ENCODE measurements around the gene AKIRIN2.
"Not testable (repeated sequence)": the region's sequence is repeated elsewhere in the genome, so short reads cannot be mapped to it uniquely, and the experiment has no call there.

The AKIRIN2 gene

DNA sequence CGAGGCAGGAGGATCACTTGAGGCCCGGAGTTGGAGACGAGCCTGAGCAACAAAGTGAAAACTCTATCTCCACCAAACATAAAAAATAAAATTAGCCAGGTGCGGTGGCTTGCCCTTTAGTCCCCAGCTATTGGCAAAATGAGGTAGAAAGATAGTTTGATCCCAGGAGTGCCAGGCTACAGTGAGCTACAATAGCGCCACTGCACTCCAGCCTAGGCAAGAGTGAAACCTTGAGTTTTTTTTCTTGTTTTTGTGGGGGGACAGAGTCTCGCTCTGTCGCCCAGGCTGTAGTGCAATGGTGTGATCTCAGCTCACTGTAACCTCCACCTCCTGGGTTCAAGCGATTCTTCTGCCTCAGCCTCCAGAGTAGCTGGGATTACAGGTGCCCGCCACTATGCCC is 14.1 kb downstream of the AKIRIN2 start:
- not testable (repeated sequence) for DNase-seq (ENCODE audit: low read depth in 2 of 2)

DNA sequence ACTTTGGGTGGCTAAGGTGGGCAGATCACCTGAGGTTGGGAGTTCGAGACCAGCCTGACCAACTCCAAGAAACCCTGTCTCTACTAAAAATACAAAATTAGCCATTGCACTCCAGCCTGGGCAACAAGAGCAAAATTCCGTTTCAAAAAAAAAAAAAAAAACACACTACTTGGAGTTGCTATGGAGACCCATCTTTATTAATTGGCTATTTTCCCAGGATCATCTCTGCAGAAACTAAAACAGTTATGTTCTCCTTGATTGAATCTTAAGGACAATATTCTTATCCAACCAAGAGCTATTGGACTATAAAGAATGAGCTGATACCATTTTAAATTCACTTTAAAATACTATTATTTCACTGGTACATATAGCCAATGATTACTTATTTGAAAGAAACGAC is 14.7 kb downstream of the AKIRIN2 start:
- DNase-seq (ENCODE audit: low read depth in 2 of 2), result no peak

DNA sequence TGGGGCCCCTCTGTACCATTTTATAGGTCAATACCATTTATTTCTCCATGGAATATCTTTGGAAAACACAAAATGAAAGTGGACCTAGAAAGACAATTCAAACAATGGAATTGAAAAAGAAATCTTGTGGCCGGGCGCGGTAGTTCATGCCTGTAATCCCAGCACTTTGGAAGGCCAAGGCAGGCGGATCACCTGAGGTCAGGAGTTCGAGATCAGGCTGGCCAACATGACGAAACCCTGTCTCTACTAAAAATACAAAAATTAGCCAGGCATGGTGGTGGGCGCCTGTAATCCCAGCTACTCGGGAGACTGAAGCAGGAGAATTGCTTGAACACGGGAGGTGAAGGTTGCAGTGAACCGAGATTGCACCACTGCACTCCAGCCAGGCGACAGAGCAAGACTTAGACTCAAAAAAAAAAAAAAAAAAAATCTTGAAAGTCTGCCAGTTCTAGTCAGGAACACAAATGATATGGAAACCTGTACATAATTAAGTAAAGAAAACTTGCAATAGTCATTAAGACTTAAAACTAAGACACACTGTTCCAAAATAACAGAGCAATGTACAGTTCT is 15.3 kb downstream of the AKIRIN2 start:
- not testable (repeated sequence) for DNase-seq (ENCODE audit: low read depth in 2 of 2)

DNA sequence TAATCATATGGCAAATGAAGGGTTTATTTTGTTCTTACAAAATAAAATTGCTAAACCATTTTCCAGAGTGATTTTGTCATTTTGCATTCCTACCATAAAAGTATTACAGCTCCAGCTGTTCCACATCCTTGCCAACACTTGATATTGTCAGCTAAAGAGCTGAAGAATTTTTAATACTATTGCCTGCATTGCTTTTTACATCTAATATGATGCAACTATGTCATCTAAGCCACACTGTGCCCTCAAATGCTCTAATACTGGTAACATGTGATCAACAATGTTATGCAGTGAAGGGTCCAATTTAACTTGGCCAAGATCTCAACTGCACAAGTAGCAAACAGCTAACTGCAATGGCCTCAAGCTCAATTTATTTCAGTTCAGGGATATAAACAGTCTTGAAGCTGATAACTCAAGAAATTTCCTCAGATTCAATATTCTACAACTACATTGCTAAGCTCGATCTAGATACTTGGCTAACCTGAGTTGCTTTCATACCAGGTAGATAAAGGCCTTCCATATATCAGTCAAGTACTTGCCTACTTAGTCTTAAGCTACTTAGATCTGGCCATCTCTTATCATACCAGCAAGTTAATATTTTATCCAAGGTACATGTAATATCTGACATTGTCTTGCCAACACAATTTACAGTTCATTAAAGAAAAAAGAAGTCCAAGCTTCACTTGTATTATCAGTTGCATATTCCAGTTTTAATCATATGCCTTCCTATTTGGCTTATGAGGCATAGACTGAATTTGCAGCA is 17.0 kb downstream of the AKIRIN2 start:
- no peak for DNase-seq (ENCODE audit: low read depth in 2 of 2)

DNA sequence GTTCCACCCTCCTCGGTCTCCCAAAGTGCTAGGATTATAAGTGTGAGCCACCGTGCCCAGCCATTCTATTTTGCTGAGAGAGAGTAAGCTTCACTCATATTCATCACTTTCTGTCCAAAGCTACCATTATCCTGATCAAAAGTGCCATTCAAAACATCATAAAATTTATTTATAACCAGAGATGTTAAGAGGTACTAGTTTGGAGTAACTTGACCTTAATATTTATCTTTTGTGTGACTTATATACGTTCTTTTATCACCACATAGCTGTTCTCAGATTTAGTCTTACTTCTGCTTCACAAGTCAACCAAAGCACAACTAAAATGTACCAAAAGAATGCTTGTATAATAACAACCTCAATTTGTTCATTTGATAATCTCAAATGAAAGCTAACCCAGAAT is 18.1 kb downstream of the AKIRIN2 start:
- DNase-seq (ENCODE audit: low read depth in 2 of 2), result no peak

DNA sequence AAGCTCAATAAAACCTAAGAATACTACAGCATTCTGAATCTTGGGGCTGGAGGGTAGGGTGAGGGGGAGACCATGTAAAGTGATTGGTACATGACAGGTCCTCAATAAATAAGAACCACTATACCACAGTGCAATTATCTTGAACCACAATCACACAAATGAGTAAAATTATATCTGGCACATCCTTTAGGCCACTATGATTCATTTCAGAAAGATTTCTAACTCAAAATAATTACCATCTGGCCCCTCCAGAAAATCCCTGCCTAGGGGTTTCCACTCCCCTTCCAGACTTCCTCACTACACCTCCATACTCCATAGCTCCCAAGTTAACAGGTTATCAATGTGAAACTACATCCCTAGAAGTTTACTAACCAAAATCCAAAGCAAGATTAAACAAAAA is 19.7 kb downstream of the AKIRIN2 start:
- no peak for DNase-seq (ENCODE audit: low read depth in 2 of 2)

DNA sequence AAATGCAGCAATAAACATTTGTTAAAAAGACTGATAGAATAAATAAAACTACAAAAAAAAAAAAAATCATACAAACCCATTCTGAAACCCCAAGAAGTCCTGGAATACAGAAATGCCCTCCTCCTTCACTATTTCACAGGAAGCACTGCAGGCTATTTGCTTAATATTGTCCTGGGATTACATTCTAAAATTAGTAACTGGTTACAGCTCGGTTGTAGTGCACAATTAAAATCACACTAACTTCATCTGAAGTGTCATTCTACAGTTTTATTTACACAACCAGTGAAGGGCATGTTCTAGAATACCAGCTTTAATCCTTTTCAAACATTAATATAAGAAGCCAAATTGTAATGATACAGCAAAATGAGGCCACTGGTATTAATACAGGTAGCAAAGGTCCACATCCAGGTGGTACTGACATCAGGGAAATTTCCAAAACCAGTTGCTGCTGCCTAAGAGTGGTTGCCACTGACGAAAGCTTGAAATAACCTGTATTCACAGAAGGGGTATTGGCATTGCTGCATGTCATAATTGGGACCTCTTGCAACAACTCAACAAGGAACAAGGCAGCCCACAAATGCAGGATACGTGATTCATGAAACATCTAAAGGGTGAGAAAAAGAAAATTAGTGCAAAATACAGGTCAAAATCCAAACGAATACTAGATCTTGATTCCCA is 26.9 kb downstream of the AKIRIN2 start:
- no peak for DNase-seq (ENCODE audit: low read depth in 2 of 2)

DNA sequence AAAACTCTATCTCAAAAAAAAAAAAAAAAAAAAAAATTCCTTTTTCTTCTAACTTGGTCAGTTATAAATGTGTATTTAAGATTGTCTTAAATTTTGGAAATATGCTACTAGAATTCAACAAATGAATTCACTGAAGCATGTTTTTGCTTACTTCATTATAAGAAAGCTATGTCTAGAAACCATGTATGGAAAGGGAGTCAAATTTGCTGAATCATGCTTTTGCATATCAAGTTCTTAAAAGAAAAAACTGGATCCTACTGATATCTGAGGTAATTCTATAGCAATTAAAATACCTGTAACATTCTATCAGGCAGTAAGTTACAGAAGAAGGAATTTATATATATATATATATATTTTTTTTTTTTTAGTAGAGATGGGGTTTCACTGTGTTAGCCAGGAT is 27.7 kb downstream of the AKIRIN2 start:
- no peak for DNase-seq (ENCODE audit: low read depth in 2 of 2)

DNA sequence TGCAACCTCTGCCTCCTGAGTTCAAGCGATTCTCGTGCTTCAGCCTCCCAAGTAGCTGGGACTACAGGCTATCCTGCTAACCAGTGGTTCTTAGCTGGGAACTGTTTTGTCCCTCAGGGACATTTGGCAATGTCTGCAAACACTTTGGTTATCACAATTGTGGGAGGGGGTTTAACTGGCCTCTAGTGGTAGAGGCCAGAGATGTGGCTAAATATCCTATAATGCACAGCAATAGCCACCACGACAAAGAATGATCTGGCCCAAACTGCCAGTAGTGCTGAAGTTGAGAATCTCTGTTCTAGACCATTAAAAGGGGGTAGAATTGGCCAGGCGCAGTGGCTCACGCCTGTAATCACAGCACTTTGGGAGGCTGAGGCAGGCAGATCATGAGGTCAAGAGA is 28.8 kb downstream of the AKIRIN2 start:
- DNase-seq (ENCODE audit: low read depth in 2 of 2), result no peak

DNA sequence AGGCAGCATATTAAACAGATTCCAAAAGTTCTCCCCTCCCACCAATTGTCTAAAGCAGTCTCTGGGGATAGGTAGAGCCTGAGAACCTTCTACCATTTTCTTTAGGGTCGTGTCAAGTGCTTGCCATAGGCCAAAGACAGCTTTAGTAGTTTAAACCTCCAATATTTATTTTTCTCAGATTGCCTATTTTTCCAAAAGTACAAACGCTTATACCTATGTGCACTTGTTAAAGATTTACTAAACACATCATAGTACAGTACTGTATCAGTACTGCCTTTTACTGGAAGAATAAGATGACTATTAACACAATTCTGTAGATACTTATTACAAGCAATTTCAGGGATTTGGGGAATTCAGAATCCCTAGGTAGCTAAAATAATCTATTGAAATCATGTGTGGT is 29.4 kb downstream of the AKIRIN2 start:
- no peak for DNase-seq (ENCODE audit: low read depth in 2 of 2)

DNA sequence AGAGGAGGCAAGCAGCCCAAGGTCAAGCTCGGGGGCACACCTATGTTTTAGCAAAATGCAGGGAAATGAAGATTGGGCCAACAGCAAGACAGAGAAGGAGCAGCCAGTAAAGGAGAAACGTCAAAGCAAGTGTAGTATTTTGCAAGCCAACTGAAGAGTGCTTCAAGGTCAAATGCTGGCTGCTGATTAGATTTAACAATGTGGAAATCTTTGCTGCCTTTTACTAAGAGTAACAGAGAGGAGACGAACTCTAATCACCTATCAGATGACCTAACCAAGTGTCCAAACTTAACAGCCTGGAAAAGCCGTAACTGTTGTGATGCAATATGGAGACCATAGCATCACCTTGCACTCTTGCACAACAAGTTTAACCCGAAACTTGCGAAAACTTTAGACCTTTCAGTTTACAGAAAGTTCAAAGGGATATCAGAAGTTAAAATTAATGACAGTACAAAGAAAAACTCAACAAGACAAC is 30.4 kb downstream of the AKIRIN2 start:
- DNase-seq (ENCODE audit: low read depth in 2 of 2), result no peak

DNA sequence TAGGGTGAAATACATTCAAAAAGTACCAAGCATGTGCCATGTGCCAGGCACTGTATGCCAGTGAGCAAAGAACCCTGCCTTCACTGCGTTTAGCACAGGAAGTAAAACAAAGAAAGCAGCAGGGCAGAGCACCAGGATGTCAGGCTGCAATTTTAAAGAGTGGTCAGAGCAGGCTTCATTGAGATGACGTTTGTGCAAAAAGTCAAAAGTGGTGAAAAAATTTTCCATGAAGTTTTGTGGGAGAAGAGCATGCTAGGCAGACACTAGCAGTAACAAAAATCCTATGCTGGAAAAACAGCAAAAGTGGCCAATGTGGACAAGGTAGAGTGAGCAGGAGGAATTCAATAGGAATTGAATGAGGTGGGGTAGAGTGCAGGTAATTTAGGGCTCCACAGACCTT is 31.3 kb downstream of the AKIRIN2 start:
- no peak for DNase-seq (ENCODE audit: low read depth in 2 of 2)

DNA sequence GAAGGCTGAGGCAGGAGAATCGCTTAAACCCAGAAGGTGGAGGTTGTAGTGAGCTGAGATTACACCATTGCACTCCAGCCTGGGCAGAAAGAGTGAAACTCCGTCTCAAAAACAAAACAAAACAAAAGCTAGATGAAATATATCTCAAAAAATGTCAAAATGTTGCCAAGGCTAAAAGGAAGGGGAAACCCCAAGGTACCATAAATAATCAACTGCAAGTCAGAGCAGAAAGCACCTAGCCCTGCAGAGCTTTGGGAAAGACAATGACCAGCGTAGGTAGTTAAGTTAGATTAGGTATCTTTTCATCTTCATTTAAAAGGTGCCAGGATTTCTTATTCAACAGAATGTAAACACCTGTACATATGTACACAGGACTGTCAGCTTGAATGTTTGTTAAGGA is 33.0 kb downstream of the AKIRIN2 start:
- DNase-seq (ENCODE audit: low read depth in 2 of 2), result no peak

DNA sequence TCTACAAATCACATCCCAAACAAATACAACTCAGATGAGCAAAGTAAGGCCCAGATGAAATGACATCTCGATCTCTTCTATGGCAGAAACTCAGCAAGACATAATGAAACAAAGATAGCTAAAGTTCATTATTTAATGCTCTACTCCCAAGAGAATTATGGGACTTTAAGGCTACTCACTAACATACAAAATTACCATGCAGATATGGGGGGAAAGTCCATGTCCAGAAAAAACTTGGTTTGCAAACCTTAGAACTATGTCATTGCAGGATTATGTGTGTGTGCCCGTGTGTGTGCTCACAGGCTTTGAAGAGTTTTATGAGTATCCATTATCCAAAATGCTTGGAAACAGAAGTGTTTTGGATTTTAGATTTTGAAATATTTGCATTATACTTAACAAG is 34.0 kb downstream of the AKIRIN2 start:
- DNase-seq (ENCODE audit: low read depth in 2 of 2), result no peak

DNA sequence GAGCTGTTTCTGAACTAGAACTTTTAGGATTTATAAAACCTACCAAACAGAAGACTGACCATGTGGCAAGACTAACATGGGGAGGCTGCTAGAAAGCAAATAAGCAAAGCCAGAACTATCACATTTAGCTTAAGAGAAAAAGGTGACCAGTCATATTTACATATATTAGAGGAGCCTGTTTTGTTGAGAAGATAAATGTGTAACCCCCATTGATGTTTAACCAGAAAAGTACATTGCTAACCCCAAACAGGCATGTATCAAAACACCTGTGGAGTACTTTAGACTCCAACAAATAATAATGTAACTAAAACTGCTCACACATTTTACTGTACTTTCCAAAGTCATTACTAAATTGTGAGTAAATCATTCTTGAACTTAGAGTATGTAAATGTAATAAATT is 35.0 kb downstream of the AKIRIN2 start:
- DNase-seq (ENCODE audit: low read depth in 2 of 2), result no peak

DNA sequence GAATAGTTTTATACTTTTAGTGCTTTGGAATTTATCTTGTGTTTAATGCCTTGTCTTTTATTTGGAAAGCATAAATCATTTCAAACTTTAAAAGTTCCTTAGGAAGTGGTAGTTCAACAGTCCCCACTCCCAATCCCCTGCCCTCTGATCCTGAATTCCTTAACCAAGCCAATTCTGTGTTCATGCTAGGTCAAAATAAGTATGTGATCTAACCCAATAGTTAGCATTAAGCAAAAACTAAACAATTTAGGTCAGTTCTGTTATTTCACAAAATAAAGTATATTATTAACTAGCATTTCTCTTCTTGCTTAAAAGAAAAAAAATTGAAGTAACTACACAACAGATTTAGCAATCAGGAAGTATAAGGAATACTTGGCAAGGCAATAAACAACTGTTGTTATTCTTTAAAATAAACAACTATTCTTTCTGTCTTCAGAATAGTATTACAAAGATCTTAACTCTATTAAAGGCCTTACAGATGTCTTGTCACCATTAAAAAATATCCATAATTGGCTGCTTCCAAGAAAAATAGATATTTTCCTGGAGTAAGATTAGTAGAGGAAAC is 37.0 kb downstream of the AKIRIN2 start:
- no peak for DNase-seq (ENCODE audit: low read depth in 2 of 2)

DNA sequence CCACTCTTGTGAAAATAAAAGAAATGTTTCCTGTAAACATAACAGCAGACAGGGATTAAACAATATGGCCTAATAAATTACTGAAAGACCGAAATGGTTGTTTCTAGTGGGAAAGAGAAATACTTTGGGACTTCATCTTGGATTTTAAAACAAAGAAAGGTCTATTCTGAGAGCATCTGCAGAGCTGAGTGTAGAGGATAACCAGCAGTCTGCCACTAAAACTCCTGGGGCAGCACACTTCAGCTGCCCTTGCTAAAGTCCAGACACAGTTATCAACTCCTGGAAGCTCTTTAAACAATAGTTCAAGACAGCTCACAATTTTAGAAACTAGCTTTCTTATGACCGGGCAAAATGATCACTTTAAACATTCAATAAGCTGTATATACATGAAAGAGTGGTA is 38.6 kb downstream of the AKIRIN2 start:
- DNase-seq (ENCODE audit: low read depth in 2 of 2), result no peak

DNA sequence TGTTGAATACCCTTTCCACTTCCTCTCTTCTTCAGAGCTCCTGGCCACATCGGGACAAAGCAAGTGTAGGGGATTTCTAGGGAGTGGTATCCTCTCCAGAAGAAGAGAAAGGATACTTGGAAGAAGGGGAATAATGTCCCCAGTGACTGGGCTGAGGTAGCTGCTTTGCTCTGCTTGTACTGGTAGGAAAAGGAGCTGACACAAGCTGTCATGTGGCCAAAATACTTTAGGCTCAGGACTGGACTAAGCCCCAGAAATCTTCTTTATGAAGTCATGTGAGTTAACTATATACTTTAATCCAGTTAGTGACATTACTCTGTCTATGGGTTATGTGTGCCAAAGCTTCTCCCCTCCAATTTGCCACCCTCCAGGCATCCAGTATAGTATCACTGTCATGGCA is 40.5 kb downstream of the AKIRIN2 start:
- DNase-seq (ENCODE audit: low read depth in 2 of 2), result no peak

DNA sequence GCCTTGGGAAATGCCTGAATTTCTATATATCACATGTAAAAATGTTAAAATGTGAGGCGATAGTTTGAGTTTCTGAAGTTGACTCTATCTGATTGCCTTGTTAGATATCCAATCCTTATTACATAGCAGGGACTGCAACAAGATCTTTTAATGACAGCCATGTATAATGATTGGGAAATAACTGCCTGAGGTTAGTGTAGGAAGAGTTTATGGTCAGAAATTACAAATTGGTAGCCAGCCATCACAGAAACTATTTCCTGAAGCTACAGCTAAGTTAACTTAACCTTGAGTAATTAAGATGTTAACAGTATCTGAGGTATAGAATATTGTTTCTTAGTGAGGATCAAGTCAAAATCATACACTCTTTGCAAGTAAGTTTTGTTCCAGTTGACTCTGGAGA is 41.0 kb downstream of the AKIRIN2 start:
- DNase-seq (ENCODE audit: low read depth in 2 of 2), result no peak

DNA sequence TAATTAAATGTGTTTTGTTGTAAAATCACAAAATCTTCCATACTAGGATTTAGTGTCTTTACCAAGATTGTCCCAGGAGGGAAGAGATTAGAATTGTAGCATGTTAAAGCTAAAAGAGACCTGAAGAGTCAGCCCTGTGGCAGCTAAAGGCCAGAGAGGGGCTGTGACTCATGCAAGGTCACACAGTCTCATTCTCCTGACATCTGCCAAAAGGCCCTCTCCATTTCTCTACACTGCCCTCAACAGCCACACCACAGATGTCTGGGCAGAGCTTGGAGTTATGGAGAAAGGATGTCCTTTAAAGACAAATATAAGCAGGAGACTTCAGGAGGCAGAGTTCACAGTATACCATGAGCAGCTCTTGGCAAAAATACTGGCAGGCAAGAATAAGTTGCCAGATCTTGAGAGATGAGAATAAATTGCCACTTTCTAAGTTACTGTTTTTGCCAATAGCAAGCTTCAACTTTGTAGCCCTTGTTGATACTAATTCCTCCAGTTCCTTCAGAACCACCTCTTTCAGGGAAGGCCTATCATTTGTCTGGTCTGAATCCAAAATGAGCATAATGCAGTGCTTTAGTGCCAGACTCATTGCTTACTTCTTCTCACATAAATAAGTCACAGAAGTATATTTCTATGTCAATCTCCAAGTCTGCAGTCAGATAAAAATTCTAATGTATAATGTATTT is 41.7 kb downstream of the AKIRIN2 start:
- DNase-seq (ENCODE audit: low read depth in 2 of 2), result no peak

DNA sequence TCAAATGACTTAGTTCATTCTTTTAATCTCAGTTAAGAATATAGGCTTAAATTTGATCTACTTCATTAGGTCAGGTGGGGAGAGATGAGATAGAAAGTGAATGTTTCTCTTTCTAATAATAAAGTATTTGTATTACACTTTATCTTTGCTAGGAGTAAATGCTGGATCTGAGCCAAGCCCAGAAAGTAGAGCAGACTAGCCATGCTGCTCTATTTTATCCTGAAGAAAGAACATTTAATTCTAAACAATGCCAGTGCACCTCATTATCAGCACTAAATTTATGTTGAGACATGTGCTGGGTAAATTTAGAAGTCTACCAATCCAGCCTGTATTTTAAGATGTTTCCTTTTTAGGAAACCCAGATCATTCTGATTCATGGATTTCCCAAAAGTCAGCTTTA is 43.5 kb downstream of the AKIRIN2 start:
- DNase-seq (ENCODE audit: low read depth in 2 of 2), result no peak

DNA sequence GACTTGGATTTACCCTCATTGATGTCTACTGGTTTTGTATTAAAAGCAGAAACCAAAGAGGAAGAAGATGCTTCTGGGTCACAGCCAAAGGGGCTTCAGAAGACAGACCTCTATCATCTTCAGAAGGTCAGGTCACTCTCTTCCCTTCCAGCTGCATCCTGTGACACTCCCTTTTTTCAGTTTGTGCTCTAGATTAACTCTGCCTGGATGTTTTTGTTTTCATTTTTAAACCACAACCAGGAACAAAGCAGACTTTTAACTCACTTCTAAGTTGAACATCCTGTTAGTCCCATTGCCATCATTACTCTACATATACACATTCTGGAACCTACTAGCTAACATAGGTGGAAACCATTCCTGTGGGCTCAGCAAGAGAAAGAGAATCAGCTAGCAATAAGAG is 45.2 kb downstream of the AKIRIN2 start:
- no peak for DNase-seq (ENCODE audit: low read depth in 2 of 2)
